SU-DHL-6 (cell line): ENCODE data around the gene DUSP9.

Source experiments
- H2AFZ ChIP-seq: fragments of 200-600 bp; sonication (generic); 2 replicates; pipeline ENCODE4 v1.6.1; 2014; ENCODE audit warnings: low read depth, mild to moderate bottlenecking, moderate library complexity, mixed read lengths, antibody characterized with exemption, low read length; ENCODE audit not compliant: severe bottlenecking
- H3F3A ChIP-seq: fragments of 200-600 bp; shearing (Covaris generic); 2 replicates; pipeline ENCODE4 v1.6.0; 2016; ENCODE audit warnings: antibody characterized with exemption, mild to moderate bottlenecking; ENCODE audit not compliant: insufficient read depth
- H3K27ac ChIP-seq: fragments of 200-600 bp; sonication (generic); 2 replicates; pipeline ENCODE4 v1.5.1; 2016; ENCODE audit warnings: low read depth, mild to moderate bottlenecking, low read length, moderate library complexity, mixed read lengths
- H3K27me3 ChIP-seq: fragments of 200-600 bp; sonication (generic), shearing (Covaris generic); 2 replicates; pipeline ENCODE4 v1.6.0; 2014; ENCODE audit warnings: mild to moderate bottlenecking, low read length
- H3K36me3 ChIP-seq: fragments of 200-600 bp; sonication (generic); 2 replicates; pipeline ENCODE4 v1.6.1; 2014; ENCODE audit warnings: mild to moderate bottlenecking, low read length, mixed read lengths
- H3K4me2 ChIP-seq: fragments of 300-600, 200-600 bp; shearing (Covaris generic), sonication (generic); 2 replicates; pipeline ENCODE4 v1.6.0; 2014; ENCODE audit warnings: low read length, low read depth, mild to moderate bottlenecking; ENCODE audit not compliant: poor library complexity, severe bottlenecking
- H3K4me3 ChIP-seq: fragments of 200-600 bp; sonication (generic); 2 replicates; pipeline ENCODE4 v1.5.1; 2014; ENCODE audit warnings: antibody characterized with exemption, low read length, mild to moderate bottlenecking, mixed read lengths; ENCODE audit not compliant: insufficient read depth, poor library complexity, severe bottlenecking
- H3K79me2 ChIP-seq: fragments of 200-600 bp; sonication (generic); 2 replicates; pipeline ENCODE4 v1.6.1; 2014; ENCODE audit warnings: mild to moderate bottlenecking, low read length, moderate library complexity; ENCODE audit not compliant: insufficient read depth
- H3K9ac ChIP-seq: fragments of 200-600 bp; sonication (generic); 2 replicates; pipeline ENCODE4 v1.7.0; 2014; ENCODE audit warnings: mild to moderate bottlenecking, low read length
- H3K9me2 ChIP-seq: fragments of 200-600 bp; sonication (generic); replicated peaks from 2 replicates; pipeline ENCODE4 v1.6.1; 2014; ENCODE audit warnings: low read length; ENCODE audit not compliant: insufficient read depth
- H3K9me3 ChIP-seq: fragments of 200-600 bp; sonication (generic); 2 replicates; pipeline ENCODE4 v1.6.1; 2014; ENCODE audit warnings: low read length, mixed read lengths; ENCODE audit not compliant: insufficient read depth
- H4K20me1 ChIP-seq: fragments of 200-600 bp; sonication (generic); 2 replicates; pipeline ENCODE4 v1.6.1; 2014; ENCODE audit warnings: low read depth, mild to moderate bottlenecking, antibody characterized with exemption, low read length, moderate library complexity, mixed read lengths
- EZH2phosphoT487 ChIP-seq: fragments of 200-600 bp; sonication (generic), shearing (Covaris generic); conservative IDR thresholded peaks from 2 replicates; pipeline ENCODE4 v1.6.1; 2018; ENCODE audit warnings: mild to moderate bottlenecking, antibody characterized with exemption, low read length, moderate library complexity, mixed read lengths
- TF ChIP-seq, protein P1 (sequence below): fragments of 200-600 bp; sonication (generic); IDR thresholded peaks from one replicate; pipeline ENCODE4 v1.5.1; 2017; ENCODE audit warnings: antibody characterized with exemption, mild to moderate bottlenecking, low read length, moderate library complexity; ENCODE audit not compliant: insufficient read depth, poor library complexity, severe bottlenecking

Gene DUSP9

DNA sequence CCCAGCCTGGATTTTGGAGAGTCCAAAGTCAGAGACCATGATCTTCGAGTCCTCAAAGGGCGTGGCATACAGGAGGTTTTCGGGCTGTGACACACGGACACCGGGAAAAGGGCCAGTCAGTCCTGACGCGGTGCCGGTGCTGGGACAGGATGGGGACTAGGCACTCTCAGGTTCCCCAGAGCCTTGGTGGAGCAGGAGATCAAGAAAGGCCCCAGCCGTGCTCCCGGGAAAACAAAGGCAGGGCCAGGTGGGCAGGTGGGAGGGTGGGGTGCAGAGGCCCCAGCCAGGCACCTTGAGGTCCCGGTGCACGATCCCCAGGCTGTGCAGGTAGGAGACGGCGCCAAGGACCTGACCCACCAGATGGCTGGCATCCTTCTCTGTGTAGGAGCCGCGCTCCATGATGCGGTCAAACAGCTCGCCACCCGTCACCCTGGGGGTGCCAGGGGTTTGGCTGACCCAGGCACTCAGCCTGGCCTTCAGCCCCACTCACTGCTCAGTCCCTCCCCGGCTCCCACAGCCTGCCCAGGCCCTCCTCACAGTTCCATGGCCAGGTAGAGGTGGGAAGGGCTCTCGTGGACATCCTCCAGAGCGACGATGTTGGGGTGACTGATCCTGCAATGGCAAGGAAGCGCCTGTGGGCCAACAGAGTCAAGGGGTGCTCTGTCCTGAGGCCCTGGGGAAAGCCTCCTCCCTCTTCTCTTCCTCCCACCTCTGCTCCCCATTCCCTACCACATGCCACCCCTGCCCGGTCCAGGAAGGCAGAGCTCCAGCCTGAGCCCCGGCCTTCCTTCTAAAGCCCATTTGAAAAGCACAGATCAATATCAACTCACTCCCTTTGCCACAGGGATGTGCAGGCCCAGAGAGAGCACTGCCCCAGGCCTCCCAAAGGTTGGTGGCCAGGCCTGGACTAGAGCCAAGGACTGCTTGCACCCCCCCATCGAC lies 24.9 kb downstream of the DUSP9 start:
- Histone ChIP-seq H3K4me3 (no peak overlapping the region), H3K36me3 (no peaks in the 10 kb centered on the region), H3F3A (no peaks in the 10 kb centered on the region), H3K27me3 (no peaks in the 10 kb centered on the region), H4K20me1 (no peaks in the 10 kb centered on the region), H3K27ac (no peak overlapping the region), H3K4me2 (no peak overlapping the region), H3K9ac (no peak overlapping the region), H3K9me3 (no peaks in the 10 kb centered on the region), H2AFZ (no peak overlapping the region), H3K9me2 (no peaks in the 10 kb centered on the region), H3K79me2 (no peaks in the 10 kb centered on the region)
- no peak for TF ChIP-seq EZH2phosphoT487
- TF ChIP-seq, protein P1, sequence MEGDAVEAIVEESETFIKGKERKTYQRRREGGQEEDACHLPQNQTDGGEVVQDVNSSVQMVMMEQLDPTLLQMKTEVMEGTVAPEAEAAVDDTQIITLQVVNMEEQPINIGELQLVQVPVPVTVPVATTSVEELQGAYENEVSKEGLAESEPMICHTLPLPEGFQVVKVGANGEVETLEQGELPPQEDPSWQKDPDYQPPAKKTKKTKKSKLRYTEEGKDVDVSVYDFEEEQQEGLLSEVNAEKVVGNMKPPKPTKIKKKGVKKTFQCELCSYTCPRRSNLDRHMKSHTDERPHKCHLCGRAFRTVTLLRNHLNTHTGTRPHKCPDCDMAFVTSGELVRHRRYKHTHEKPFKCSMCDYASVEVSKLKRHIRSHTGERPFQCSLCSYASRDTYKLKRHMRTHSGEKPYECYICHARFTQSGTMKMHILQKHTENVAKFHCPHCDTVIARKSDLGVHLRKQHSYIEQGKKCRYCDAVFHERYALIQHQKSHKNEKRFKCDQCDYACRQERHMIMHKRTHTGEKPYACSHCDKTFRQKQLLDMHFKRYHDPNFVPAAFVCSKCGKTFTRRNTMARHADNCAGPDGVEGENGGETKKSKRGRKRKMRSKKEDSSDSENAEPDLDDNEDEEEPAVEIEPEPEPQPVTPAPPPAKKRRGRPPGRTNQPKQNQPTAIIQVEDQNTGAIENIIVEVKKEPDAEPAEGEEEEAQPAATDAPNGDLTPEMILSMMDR: no peak

DNA sequence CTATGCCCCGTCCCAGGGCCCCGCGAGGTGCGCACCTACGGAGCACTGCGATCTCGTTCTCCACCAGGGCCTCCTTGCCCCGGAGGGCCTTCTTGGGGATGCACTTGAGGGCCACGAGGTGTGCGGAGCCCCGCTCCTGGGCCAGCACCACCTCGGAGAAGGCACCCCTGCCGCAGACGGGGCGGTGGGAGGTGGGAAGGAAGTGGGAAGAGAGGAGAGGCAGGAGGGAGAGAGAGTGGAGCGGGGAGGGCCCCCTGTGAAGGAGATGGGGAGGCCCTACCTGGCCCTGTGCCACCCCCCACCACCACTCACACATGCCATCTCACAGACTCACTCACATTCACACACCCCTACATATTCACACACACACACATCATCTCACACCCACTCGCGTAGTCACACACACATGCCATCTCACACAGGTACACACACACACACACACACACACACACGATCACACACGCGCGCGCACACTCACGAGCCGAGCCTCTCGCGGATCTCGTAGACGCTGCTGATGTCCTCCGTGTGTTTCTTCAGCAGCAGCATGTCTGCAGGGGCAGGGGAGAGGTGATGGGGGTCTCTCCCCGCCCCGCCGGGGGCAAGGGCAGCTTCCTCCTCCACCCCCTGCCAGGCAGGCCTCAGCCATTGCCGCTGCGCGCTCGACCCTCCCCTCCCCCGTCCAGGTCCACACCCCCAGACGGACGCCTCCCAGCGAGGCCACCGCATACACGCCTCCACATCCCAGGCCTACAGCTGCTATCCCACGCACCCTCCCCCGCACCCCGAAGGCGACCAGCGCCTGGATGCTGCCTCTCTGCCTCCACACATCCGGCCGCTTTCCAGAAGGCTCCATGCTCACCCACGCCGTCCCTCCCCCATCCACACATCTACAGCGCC lies 25.8 kb downstream of the DUSP9 start:
- Histone ChIP-seq H4K20me1 (no peaks in the 10 kb centered on the region), H3K27ac (no peak overlapping the region), H3K79me2 (no peaks in the 10 kb centered on the region), H3K9ac (no peak overlapping the region), H3K4me2 (no peak overlapping the region), H3K9me3 (no peaks in the 10 kb centered on the region), H3F3A (no peaks in the 10 kb centered on the region), H3K36me3 (no peaks in the 10 kb centered on the region), H3K9me2 (no peaks in the 10 kb centered on the region), H2AFZ (no peak overlapping the region), H3K27me3 (no peaks in the 10 kb centered on the region), H3K4me3 (no peak overlapping the region)
- no peak for TF ChIP-seq EZH2phosphoT487
- TF ChIP-seq, protein P1: no peak

DNA sequence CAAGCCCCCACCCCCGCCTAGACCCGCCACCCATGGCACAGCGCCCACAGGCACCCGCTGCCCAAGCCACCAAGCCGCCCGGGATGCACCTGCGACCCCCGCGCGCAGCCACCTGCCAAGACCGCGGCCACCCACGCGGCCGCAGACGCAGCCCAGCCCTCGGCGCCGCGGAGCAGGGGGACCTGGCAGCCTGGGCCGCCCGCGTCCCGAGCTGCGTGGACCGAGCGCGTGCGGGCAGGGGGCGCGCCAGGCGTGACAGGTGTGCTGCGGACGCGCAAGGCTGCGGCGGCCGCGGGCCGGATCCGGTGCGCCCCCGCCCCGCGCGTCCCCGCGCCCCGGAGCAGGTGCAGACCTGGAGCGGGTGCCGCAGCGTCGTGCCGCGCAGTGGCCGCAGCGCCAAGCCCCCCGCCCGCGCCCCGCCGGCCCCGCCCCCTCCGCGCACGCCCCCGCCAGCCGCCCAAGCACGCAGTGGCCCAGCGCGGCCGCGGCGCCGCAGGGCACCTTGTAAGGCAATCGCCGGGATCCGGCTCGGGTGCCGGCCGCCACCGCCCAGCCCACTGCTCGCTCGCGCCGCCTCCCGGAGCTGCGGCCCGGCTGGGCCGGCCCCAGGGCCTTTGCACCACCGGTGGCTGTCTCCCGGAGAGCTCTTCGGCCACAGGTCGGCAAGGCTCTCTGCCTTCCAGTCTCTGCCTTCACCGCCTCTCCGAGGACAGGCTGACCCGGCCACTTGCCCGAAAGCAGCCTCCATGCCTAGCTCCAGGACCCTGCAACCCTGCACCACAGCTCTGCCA lies 26.6 kb downstream of the DUSP9 start, which contains the start of gene PNCK:
TSS of gene PNCK (minus strand) at position 386 of the 791 bp plus-strand sequence. CDS start 737 bp downstream, outside the sequence.
- H3K27me3 ChIP-seq: no peaks in the 10 kb centered on the region
- H4K20me1 ChIP-seq: no peaks in the 10 kb centered on the region
- H2AFZ ChIP-seq: no peak within 1 kb of the TSS
- no peaks in the 10 kb centered on the region for H3K79me2 ChIP-seq
- no peak within 1 kb of the TSS for H3K4me2 ChIP-seq
- H3K36me3 ChIP-seq: no peaks in the 10 kb centered on the region
- no peaks in the 10 kb centered on the region for H3K9me3 ChIP-seq
- H3K9ac ChIP-seq: no peak within 1 kb of the TSS
- H3K27ac ChIP-seq: no peak within 1 kb of the TSS
- H3F3A ChIP-seq: no peaks in the 10 kb centered on the region
- H3K4me3 ChIP-seq: no peak within 1 kb of the TSS
- H3K9me2 ChIP-seq: no peaks in the 10 kb centered on the region
- TF ChIP-seq EZH2phosphoT487: no peak
- TF ChIP-seq, protein P1: no peak
